ENCODE data around the gene GRID1. TPM values are rescaled to one million over a fixed set of nuclear protein-coding genes. Genes with fewer than 3 reads are reported as not detected.

GRID1 gene
- total RNA-seq, 1 experiment from 2014 or later = 5.6 TPM

- TF ChIP-seq ELF1 (IDR thresholded peaks at IDR 0.05; ENCODE audit: borderline replicate concordance, low read depth) (no peak), REST (IDR thresholded peaks at IDR 0.05; ENCODE audit: low read depth) (no peak), SRF (IDR thresholded peaks at IDR 0.05; ENCODE audit: low read depth) (no peak), MAX (IDR thresholded peaks at IDR 0.05) (no peak), POLR2A (IDR thresholded peaks at IDR 0.05; ENCODE audit: borderline replicate concordance, extremely low read depth, insufficient read depth, insufficient read length) (no peak), ATF3 (IDR thresholded peaks at IDR 0.05) (no peak)
These were observed 168.3 kb downstream of the GRID1 start (continued) for GRCh38 chr10:86198271-86198670.

GRCh38 chr10:86197166-86197790, 169.3 kb downstream of the GRID1 start:
- BruUV-seq (replicated peaks) = no TSS peak
- no peaks in the 10 kb centered on the region for H3K36me3 ChIP-seq (ENCODE audit: control insufficient read depth in 1 of 2, insufficient read depth in 2 of 2, low read length in 2 of 2)
- ATAC-seq = no peak
- no peaks in the 10 kb centered on the region for H3K79me2 ChIP-seq (ENCODE audit: insufficient read depth, low read length)
- no peaks in the 10 kb centered on the region for H3K9me3 ChIP-seq (ENCODE audit: control insufficient read depth in 1 of 2, insufficient read depth in 1 of 2, low read depth in 1 of 2, low read length in 2 of 2)
- no peak overlapping the region for H3K4me2 ChIP-seq (ENCODE audit: low read length)
- H4K20me1 ChIP-seq (ENCODE audit: insufficient read depth) = no peaks in the 10 kb centered on the region
- H3K27ac ChIP-seq (ENCODE audit: low read depth, low read length) = no peak overlapping the region
- H2AFZ ChIP-seq (ENCODE audit: low read depth, low read length, poor library complexity, severe bottlenecking) = no peak overlapping the region
- TF ChIP-seq EZH2 (IDR thresholded peaks at IDR 0.05) (no peak), EGR1 (IDR thresholded peaks at IDR 0.05; ENCODE audit: low read depth) (no peak), SIN3A (IDR thresholded peaks at IDR 0.05; ENCODE audit: low read depth) (no peak), REST (IDR thresholded peaks at IDR 0.05; ENCODE audit: low read depth) (no peak), YY1 (IDR thresholded peaks at IDR 0.05; ENCODE audit: extremely low read depth, insufficient replicate concordance, low read depth, low read length) (no peak), CEBPB (IDR thresholded peaks at IDR 0.05; ENCODE audit: low read depth) (no peak), SP1 (IDR thresholded peaks at IDR 0.05; ENCODE audit: low read depth) (no peak), ZFX (IDR thresholded peaks at IDR 0.05) (no peak), JUND (IDR thresholded peaks at IDR 0.05) (no peak), SRF (IDR thresholded peaks at IDR 0.05; ENCODE audit: low read depth) (no peak), ZBTB33 (IDR thresholded peaks at IDR 0.05; ENCODE audit: extremely low read depth, insufficient replicate concordance, low read length) (no peak), MAX (IDR thresholded peaks at IDR 0.05) (no peak)
- CTCF ChIA-PET = no interaction called here
- no peaks in the 10 kb centered on the region for H3K27me3 ChIP-seq (ENCODE audit: insufficient read depth, low read length)
- RAD21 ChIA-PET (ENCODE audit: low non-redundant PET in 1 of 2, low total read pairs in 2 of 2, uncharacterized antibody in 2 of 2, unreplicated experiment in 2 of 2) = no interaction called here
- POLR2A ChIA-PET = no interaction called here
- H3K4me1 ChIP-seq (ENCODE audit: control insufficient read depth in 1 of 2, insufficient read depth in 2 of 2, low read length in 2 of 2) = no peaks in the 10 kb centered on the region
- no peak overlapping the region for H3K9ac ChIP-seq (ENCODE audit: low read length)
- no peaks in the 10 kb centered on the region for H3K9me2 ChIP-seq (ENCODE audit: insufficient read depth)
- intact Hi-C loops (cut with micrococcal nuclease) = no loop called here
- DNase-seq (ENCODE audit: low read depth, low spot score) = no peak
- no peak overlapping the region for H3K4me3 ChIP-seq (replicated peaks in 1 of 2; ENCODE audit: low read depth in 1 of 2, low read length in 2 of 2)

Measured in HCT116 (cell line).